HG02571 (cell line): ENCODE measurements around the gene TBX21.
"Not testable (repeated sequence)": the region's sequence is repeated elsewhere in the genome, so short reads cannot be mapped to it uniquely, and the experiment has no call there.

Experiments
- ATAC-seq: cut with Tn5 transposase; IDR thresholded peaks from one replicate; pipeline ENCODE4 v1.9.1; 2021; ENCODE audit warnings: mild to moderate bottlenecking, moderate library complexity; ENCODE audit not compliant: unreplicated experiment

Gene TBX21

DNA sequence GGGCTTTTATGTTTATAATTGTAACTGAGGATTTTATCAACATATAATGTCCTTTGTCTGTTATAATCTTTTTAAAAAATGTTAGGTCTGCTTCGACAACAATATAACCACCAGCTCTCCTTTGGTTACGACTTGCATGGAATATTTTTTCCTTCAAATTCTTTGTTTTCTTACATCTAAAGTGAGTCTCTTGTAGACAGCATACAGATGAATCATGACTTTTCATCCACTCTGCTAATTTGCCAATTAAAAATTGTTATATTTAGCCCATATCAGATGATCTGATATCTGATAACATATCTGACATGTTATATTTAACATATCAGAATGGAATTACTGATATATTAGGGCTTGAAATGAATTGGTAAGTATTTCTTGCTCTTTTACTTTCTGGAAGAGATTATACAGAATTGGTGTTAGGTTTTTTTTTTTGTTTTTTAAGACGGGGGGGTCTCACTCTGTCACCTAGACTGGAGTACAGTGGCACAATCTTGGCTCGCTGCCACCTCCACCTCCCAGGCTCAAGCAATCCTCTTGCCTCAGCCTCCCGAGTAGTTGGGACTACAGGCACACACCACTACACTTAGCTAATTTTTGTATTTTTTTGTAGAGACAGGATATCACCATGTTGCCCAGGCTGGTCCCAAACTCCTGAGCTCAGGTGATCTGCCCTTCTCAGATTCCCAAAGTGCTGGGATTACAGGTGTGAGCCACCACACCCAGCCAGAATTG is 27.5 kb downstream of the TBX21 start:
- ATAC-seq = no peak

DNA sequence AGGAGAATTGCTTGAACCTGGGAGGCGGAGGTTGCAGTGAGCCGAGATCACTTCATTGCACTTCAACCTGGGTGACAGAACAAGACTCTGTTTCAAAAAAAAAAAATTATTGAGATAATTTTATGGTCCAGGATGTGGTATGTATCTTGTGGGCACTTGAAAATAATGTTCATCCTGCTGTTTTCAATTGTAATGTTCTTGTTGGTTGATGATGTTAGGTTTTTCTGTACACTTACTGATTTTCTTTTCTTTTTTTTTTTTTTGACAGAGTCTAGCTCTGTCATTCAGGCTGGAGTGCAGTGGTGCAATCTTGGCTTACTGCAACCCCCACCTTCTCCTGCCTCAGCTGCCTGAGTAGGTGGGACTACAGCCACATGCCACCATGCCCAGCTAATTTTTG is 29.7 kb downstream of the TBX21 start:
- ATAC-seq = no peak

DNA sequence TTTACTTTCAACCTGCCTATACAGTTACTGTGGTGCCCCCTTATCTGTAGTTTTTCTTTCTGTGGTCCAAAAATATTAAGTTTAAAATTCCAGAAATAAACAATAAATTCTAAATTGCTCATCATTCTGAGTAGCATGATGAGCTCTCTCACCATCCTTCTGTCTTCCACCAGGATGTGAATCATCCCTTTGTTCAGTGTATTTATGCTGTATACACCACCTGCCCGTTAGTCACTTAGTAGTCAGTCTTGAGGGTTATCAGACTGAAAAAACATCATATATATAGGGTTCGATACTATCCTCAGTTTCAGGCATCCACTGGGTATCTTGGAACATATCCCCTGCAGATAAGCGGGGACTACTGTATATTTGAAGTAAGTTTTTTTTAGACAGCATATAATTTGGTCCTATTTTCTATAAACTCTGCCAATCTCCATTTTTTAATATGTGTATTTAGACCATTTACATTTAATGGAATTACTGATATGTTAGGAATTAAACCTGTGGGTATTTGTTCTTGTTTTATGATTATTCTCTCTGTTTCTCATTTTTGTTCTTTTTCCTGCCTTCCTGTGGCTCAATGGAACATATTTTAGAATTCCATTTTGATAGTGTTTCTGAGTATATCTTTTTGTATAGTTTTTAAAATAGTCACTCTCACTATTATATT is 31.0 kb downstream of the TBX21 start:
- no peak for ATAC-seq

DNA sequence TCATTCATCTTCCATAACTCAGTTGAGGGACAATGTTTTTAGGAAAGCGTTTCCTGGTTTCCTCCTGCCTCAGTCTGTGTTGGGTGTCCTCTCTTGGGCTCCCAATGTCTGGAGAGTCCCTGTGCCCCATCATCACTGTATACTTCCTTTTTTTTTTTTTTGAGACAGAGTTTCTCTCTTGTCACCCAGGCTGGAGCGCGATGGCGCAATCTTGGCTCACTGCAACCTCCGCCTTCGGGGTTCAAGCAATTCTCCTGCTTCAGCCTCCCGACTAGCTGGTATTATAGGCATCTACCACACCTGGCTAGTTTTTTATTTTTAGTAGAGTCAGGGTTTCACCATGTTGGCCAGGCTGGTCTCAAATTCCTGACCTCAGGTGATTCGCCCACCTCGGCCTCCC is 40.6 kb downstream of the TBX21 start:
- not testable (repeated sequence) for ATAC-seq

DNA sequence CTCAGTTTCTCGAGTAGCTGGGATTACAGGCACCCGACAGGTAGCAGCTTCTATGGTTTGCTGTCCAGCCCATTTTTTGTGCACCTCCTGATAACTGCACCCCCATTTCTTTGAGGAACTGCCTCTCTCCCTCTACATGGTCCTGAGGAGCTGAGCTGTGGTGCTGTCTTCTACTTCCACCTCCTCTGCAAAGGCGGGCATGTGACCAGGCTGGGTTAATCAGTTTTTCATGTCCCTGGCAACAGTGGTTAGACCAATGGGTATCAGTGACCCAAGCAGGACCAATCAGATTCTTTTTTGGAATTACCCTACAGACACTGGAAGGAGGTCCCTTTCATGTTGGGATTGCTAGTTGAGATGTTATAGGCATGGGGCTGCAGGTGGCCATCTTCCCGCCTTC is 41.3 kb downstream of the TBX21 start:
- no peak for ATAC-seq

DNA sequence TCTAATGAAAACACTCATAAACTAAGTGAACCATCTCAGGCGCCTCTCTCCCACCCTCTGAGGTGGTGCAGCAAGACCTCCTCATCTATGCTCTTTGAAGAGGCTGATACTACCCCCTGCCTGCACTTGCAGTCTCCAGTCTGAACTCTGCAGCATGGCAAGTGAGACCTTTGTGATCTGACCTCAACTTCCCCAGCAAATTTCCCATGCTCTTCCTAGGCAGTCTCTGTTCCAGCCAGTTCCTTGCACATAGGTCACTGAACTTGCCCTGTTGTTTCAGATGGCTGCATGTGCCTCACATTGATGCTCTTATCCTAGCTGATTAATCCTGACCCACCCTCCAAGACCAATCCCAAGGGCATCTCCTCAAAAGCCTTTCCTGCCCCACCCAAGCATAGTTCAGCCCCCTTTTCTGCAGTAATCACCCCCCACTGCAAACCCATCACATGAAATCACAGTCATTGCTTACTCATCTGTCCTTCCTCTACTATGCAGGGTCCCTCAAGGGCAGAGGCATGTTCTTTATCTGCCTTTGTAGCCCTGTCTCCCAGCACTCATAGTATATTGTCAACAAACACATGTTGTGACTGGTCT is 42.0 kb downstream of the TBX21 start:
- no peak for ATAC-seq

DNA sequence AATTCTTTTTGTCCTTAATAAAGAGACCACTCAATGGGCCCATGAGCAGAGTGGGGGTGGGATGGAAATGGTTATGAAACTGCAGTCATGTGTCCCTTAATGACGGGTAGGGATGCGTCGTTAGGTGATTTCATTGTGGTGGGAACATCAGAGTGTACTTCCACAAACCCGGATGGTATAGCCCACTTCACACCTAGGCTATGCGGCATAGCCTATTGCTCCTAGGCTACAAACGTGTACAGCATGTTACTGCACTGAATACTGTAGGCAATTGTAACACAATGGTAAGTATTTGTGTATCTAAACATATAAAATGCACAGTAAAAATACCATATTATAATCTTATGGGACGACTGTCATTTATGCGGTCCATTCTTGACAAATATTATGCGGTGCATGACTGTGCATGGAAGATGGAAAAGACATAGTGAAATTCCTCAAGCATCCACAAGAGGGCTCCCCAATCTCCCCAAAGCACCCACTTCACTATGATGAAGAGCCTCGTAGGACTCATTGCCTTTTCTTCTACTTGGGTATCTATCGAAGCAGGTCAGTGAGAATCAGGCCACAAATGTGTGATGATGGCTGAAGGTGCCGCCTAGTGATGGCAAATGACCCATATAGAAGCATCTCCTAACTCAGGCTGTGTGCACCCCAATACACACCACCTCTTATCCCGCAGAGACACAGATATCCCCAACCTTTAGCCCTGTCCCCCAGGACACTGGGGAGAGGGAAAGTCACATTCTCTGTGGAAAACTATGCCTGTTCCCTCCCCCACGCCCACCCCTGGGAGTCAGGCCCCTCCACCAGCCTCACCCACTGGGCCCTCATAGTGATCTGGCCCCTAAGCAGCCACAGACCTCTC is 43.5 kb downstream of the TBX21 start:
- ATAC-seq = no peak

DNA sequence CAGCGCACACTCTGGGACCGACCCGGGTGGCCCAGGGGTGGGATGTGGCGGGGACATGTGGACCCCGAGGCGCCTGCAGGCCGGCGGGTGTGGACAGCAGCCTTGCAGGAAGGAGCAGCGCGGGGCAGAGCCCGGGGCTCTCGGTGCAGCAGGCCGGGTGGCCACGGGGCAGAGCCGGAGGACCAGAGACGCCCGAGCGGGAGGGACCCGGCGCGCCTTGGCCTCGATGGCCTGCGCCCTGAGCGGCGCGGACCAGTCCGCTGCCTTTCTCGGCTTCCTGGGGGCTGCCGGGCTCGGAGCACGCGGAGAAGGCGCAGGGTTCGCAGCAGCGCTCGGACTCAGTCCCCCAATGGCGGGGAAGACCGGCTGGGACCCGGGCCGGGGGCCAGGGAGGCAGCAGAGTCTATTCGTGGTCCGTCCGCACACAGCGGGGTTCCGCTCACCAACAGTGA is 45.2 kb downstream of the TBX21 start:
- no peak for ATAC-seq

DNA sequence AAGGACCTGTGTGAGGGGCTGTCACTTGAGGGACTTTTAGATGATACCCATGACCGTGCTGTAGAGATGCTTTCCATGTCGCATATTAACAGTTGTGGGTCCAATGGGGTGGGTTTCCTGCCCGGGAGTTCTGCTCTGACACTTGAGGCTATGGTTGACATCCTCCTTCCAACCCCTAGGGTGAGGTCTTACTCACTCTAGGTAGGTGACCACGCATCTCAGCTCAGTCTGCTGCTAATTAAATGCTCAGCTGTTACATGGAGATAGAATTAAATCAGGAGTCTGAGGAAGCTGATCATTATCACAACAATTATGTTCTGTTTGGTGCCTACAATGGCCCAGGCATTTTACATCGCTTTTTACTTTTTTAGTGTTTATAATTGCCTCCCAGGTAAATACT is 48.4 kb downstream of the TBX21 start:
- no peak for ATAC-seq

DNA sequence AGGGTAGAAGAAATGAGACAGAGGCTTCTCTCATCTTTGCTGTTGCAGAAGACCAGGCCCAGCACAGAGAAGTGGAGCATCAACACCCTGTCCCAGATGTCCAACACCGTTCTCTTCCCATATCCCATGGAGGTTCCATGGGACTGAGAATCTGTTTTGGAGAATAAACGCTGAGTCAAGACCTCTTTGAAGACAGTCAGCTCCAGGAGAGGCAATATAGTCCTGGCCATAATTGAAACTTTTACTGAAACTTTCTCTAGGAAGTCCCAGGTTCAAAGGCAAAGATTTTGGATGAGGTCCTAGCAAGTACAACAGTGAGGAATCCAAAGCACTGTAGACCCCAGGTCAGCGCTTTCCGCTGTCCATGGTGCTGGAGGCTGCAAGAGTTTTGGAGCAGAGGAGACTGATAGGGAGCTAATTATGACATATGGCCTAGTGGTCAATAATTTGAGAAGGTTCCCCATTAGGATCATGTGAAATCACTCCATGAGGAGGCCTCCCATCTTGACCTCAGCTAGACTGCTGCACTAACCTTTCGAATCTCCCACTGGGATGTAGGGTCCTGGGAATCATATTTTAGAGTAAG is 52.6 kb downstream of the TBX21 start:
- ATAC-seq = no peak

DNA sequence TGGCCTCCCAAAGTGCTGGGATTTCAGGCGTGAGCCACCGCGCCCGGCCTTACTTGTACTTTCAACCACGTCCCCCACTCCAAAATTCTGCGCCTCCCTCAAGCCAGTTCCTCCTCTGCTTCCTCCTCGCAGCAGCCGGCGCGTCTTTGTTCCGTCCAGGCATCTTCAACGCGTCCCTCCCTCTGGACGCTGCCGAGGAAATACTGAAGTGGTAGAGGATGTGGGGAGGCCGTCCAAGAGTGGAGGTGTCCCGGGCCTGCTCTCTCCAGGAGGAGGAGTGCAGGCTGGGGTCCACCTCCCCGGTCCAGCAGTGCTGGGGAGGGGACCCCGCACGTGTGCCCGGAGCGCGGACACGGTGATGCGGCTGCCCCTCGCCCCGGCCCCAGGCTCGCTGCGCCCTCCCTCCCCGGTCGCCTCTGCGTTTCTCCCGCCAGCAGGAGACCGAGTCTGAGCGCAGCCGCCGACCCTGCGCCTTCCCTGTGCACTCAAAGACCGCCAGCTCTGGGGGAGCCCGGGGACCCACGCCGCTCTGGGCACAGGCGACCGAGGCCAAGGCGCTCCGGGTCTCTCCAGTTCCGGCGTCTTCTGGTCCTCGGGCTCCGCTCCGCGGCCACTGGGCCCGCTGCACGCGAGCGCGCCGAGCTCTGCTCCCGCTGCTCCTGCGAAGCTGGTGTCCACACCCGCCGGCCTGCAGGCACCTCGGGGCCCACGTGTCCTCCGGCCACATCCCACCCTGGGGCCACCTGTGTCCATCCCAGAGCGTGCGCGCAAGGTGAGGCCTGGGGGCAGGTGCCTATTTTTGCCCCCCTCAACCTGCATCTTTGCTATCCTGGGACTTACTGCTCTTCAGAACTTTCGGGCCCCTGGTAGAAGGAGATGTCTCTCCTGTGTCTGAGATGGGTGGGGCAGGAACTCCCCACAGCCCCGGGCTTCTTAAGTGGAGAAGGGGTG is 56.9 kb downstream of the TBX21 start:
- ATAC-seq = no peak

DNA sequence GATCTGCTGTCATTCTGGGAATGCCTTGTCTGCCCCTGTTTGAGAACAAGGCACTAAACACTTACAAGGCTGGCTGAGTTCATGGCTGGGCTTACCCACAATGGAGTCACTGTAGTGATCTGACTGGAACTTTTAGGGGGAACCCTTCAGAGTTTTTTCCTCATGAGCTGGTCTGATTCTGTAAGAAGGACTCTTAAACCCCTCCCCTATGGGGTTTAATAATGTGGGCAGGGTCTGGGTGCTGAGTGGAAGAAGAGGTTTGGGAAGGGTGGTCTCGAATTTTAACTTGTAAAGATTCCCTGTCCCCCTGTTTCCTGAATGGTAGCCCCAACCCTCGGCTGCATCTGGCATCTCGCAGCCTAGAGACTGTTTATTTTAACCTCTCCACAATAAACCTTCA is 58.0 kb downstream of the TBX21 start:
- no peak for ATAC-seq

DNA sequence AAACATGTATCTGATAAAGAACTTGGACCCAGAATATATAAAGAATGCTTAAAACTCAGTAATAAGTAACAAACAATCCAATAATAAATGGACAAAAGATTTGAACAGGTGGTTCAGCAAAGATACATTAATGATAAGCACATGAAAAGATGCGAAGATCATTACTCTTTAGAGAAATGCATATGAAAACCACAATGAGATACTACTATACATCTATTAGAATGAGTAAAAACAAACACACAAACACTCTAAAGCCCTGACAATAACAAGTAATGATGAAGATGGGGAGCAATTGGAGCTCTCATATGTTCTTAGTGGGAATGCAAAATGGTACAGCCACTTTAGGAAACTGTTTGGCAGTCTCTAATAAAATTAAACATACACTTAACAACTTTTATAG is 59.4 kb downstream of the TBX21 start:
- ATAC-seq = no peak

DNA sequence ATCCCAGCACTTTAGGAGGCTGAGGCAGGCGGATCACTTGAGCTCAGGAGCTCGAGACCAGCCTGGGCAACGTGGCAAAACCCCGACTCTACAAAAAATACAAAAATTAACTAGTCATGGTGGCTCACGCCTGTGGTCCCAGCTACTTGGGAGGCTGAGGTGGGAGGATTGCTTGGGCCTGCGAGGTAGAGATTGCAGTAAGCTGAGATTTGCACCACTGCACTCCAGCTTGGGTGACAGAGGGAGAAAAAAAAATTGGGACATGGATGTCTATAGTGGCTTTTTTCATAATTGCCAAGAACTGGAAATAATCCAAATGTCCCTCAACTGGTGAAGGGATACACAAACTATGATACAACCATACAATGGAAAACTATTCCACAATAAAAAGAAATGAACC is 59.9 kb downstream of the TBX21 start:
- ATAC-seq = no peak
